Hepatocyte (in vitro differentiated cells): ENCODE measurements around the gene WDR70.

Source experiments
- CTCF ChIP-seq: fragments of 200-600 bp; sonication (generic); IDR thresholded peaks from 2 replicates; pipeline ENCODE4 v1.5.1; 2016; ENCODE audit warnings: antibody characterized with exemption, mild to moderate bottlenecking; ENCODE audit not compliant: poor library complexity
- EZH2 ChIP-seq: fragments of 200-600 bp; sonication (generic); IDR thresholded peaks from 2 replicates; pipeline ENCODE4 v1.6.1; 2016; ENCODE audit warnings: antibody characterized with exemption, mild to moderate bottlenecking, borderline replicate concordance
- EZH2phosphoT487 ChIP-seq: fragments of 200-600 bp; sonication (generic); IDR thresholded peaks from one replicate; pipeline ENCODE4 v1.6.1; 2018; ENCODE audit warnings: antibody characterized with exemption, mild to moderate bottlenecking, low read depth, moderate library complexity; ENCODE audit not compliant: unreplicated experiment, severe bottlenecking

GRCh38 chr5:37787742-37788141 lies 408.6 kb downstream of the WDR70 start:
- TF ChIP-seq CTCF = no peak
- no peak for TF ChIP-seq EZH2phosphoT487
- TF ChIP-seq EZH2 = no peak
